ENCODE results near the gene PCSK6.
"Not testable (repeated sequence)": the region's sequence is repeated elsewhere in the genome, so short reads cannot be mapped to it uniquely, and the experiment has no call there.

Gene PCSK6

GRCh38 chr15:101376615-101377395, 112.7 kb downstream of the PCSK6 start:
- no peak for DNase-seq

GRCh38 chr15:101375006-101375405, 114.5 kb downstream of the PCSK6 start:
- not testable (repeated sequence) for DNase-seq

GRCh38 chr15:101374326-101374725, 115.2 kb downstream of the PCSK6 start:
- DNase-seq, result no peak

GRCh38 chr15:101373577-101373976, 115.9 kb downstream of the PCSK6 start:
- no peak for DNase-seq

GRCh38 chr15:101372960-101373525, 116.5 kb downstream of the PCSK6 start:
- peak; percentile 33 for DNase-seq

GRCh38 chr15:101372149-101372577, 117.3 kb downstream of the PCSK6 start:
- peak; percentile 18 for DNase-seq

GRCh38 chr15:101371519-101371918, 118.0 kb downstream of the PCSK6 start:
- DNase-seq, result no peak

- DNase-seq, result no peak
Measured at GRCh38 chr15:101371081-101371480, 118.4 kb downstream of the PCSK6 start.

- DNase-seq, result no peak
Measured at GRCh38 chr15:101370330-101371024, 119.0 kb downstream of the PCSK6 start.

- no peak for DNase-seq
Measured at GRCh38 chr15:101369676-101370075, 119.8 kb downstream of the PCSK6 start.

GRCh38 chr15:101368861-101369642, 120.5 kb downstream of the PCSK6 start:
- no peak for DNase-seq

- no peak for DNase-seq
Measured at GRCh38 chr15:101368086-101368780, 121.3 kb downstream of the PCSK6 start.

GRCh38 chr15:101366853-101367252, 122.7 kb downstream of the PCSK6 start:
- DNase-seq, result no peak

GRCh38 chr15:101362986-101363566, 126.4 kb downstream of the PCSK6 start:
- no peak for DNase-seq

- no peak for DNase-seq
Measured at GRCh38 chr15:101362359-101362758, 127.1 kb downstream of the PCSK6 start.

- no peak for DNase-seq
Measured at GRCh38 chr15:101361418-101361817, 128.1 kb downstream of the PCSK6 start.

- DNase-seq, result no peak
Measured at GRCh38 chr15:101359365-101359947, 130.1 kb downstream of the PCSK6 start.

GRCh38 chr15:101358895-101359294, 130.6 kb downstream of the PCSK6 start:
- no peak for DNase-seq

GRCh38 chr15:101357885-101358284, 131.6 kb downstream of the PCSK6 start:
- DNase-seq, result no peak

GRCh38 chr15:101357333-101357732, 132.2 kb downstream of the PCSK6 start:
- DNase-seq, result no peak

GRCh38 chr15:101356512-101357172, 132.9 kb downstream of the PCSK6 start:
- not testable (repeated sequence) for DNase-seq

Data from right kidney (tissue), 1 donor.